AG09319 (cell line): Measurements from ENCODE around the gene HSPG2.

ENCODE experiments used
- DNase-seq: peaks from one replicate; pipeline ENCODE4 v3.0.0-alpha.2; 2010; ENCODE audit warnings: low read depth; ENCODE audit errors: extremely low read depth
- CTCF ChIP-seq: IDR thresholded peaks from 2 replicates; pipeline ENCODE4 v1.5.1; 2011; ENCODE audit warnings: low read depth, mild to moderate bottlenecking, inconsistent platforms, low read length, moderate library complexity

The HSPG2 gene

DNA sequence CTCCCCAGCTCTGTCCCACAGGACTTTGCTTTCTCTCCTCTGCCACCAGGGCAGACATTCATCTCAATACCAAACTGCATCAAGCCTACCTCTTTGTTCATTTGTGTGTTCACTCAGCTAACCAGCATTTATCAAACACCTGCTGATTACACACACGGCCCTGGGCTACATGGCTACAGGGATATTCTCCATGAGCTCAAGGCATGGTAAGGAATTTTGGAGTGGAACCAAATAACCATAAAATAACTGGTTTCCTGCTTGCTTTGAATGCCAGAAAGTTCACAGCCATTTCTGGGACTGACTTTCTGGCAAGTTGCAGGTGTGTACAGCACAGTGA, 70.4 kb downstream of the HSPG2 start:
- no peak for DNase-seq
- no peak for TF ChIP-seq CTCF

GRCh38 chr1:21865943-21866706, 71.0 kb downstream of the HSPG2 start:
- no peak for TF ChIP-seq CTCF
- DNase-seq: no peak

- no peak for DNase-seq
- TF ChIP-seq CTCF: no peak
Measured at GRCh38 chr1:21865609-21865942, 71.5 kb downstream of the HSPG2 start.

DNA sequence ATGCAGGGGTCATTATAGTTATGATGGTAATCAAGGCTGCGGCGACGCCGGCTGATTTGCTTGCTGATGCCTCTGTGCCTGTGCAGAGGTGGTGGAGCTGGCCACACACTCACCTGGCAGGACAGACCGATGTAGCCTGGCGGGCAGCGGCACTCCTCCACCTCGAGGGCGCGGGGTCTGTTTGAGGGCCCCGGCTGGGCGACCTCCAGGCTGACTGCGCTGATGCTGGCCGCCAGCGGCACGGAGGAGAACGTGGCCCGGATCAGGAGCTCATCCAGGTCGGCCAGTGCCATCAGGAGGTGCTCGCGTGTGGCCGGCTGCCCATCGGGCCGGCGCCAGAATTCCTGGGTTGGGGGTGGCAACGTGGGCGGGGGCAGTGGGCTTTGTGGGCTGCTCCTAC, 72.4 kb downstream of the HSPG2 start:
- DNase-seq: no peak
- TF ChIP-seq CTCF: no peak

- DNase-seq: no peak
- TF ChIP-seq CTCF: no peak
Measured at GRCh38 chr1:21863981-21864380, 73.1 kb downstream of the HSPG2 start.

GRCh38 chr1:21861602-21862429, 75.3 kb downstream of the HSPG2 start:
- no peak for TF ChIP-seq CTCF
- DNase-seq: peak; percentile 44

GRCh38 chr1:21860971-21861370, 76.1 kb downstream of the HSPG2 start:
- DNase-seq: no peak
- no peak for TF ChIP-seq CTCF
